ENCODE data around the gene TBC1D10A. TPM values are rescaled to one million over a fixed set of nuclear protein-coding genes. Genes with fewer than 3 reads are reported as not detected.

Gene TBC1D10A
- total RNA-seq, 2 donors from 2014 or later: 12.1 to 13.7 TPM

DNA sequence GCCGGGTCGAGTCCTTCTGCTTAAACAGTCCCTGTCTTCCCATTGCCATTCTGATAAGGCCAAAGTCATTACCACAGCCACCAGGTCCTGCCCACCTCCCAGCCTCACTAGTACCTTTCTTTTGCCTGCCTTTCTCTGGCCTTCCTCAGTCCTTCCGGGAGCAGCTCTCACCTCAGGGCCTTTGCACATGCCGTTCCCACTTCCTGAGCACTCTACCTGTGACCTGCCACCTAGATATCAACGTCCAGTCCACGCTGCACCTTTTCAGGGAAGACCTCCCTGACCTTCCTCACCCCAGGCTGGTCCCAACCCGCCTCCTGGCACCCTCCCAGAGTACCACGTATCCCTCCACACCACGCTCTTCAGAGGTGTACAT is 52.3 kb downstream of the TBC1D10A start:
- peak overlapping the region; percentile 13 for H3K27ac Mint-ChIP-seq
- no peak overlapping the region for H3K9ac ChIP-seq (ENCODE audit: extremely low read depth, low read length, poor library complexity, severe bottlenecking)
- 92 to 93% methylated on average over 7 to 9 of the region's 9 CpGs for WGBS, 2 experiments (ENCODE audit: insufficient coverage in 1 of 2, insufficient read length in 1 of 2)

DNA sequence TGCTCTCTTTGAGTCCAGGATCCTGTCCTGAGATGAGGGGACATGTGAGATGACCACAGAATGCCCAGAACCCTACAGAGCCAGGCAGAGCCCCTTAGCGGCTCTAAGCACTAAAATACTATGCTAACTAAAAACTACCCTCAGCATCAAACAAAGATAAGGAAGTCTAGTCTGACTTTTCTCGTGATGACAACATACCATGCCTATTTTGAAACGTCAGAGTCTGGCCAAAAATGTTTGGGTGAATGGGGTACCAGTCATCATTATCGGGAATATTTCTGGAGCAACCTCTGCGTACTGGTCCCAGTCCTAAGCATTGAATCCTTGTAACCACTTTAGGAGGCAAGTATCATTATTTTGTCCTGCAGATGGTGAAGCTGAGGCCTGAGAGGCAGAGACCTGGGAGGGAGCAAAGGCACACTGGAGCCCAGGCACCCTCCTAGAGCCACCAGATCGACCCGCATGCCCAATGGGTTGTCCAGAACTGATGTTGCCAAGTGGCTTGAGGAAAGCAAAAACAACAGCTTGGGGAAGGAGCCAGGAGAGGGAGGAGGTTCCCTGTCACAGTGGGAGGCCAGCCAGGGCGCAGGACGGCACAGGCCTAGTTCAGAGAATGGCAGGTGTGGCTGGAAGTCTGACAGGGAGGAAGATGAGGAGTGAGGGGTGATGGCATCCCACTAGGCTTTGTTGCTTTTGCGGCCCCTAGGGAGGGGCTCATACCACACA is 52.9 kb downstream of the TBC1D10A start:
- no peaks in the 10 kb centered on the region for H3K9me3 Mint-ChIP-seq
- no peaks in the 10 kb centered on the region for H3K9me3 ChIP-seq (ENCODE audit: control insufficient read depth, low read length)
- no peaks in the 10 kb centered on the region for H3K27me3 ChIP-seq (ENCODE audit: control insufficient read depth, insufficient read depth, low read length, poor library complexity, severe bottlenecking)
- H3K4me3 ChIP-seq (ENCODE audit: low read length): no peak overlapping the region
- no peaks in the 10 kb centered on the region for H3K36me3 ChIP-seq (ENCODE audit: control insufficient read depth, insufficient read depth, low read length)
- 83 to 84% methylated on average over 8 to 10 of the region's 10 CpGs for WGBS, 2 experiments (ENCODE audit: insufficient coverage in 1 of 2, insufficient read length in 1 of 2)
- no peak for DNase-seq
- no peaks in the 10 kb centered on the region for H3K27me3 Mint-ChIP-seq (ENCODE audit: insufficient read depth)
- no peaks in the 10 kb centered on the region for H3K36me3 Mint-ChIP-seq (ENCODE audit: low read depth)
- no peak overlapping the region for H3K27ac Mint-ChIP-seq
- no peak overlapping the region for H3K4me3 Mint-ChIP-seq
- no peak overlapping the region for H3K27ac ChIP-seq (ENCODE audit: low read depth, low read length)
- peaks cover 4% of the 10 kb centered on the region for H3K4me1 Mint-ChIP-seq
- TF ChIP-seq, protein P1, sequence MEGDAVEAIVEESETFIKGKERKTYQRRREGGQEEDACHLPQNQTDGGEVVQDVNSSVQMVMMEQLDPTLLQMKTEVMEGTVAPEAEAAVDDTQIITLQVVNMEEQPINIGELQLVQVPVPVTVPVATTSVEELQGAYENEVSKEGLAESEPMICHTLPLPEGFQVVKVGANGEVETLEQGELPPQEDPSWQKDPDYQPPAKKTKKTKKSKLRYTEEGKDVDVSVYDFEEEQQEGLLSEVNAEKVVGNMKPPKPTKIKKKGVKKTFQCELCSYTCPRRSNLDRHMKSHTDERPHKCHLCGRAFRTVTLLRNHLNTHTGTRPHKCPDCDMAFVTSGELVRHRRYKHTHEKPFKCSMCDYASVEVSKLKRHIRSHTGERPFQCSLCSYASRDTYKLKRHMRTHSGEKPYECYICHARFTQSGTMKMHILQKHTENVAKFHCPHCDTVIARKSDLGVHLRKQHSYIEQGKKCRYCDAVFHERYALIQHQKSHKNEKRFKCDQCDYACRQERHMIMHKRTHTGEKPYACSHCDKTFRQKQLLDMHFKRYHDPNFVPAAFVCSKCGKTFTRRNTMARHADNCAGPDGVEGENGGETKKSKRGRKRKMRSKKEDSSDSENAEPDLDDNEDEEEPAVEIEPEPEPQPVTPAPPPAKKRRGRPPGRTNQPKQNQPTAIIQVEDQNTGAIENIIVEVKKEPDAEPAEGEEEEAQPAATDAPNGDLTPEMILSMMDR (conservative IDR thresholded peaks at IDR 0.05): no peak
- no peak overlapping the region for H3K9ac ChIP-seq (ENCODE audit: extremely low read depth, low read length, poor library complexity, severe bottlenecking)
- no peaks in the 10 kb centered on the region for H3K4me1 ChIP-seq (ENCODE audit: control insufficient read depth, insufficient read depth, low read length)

More for the DNA sequence above, 52.3 kb downstream of the TBC1D10A start:
- H3K4me3 Mint-ChIP-seq: no peak overlapping the region
- no peaks in the 10 kb centered on the region for H3K9me3 Mint-ChIP-seq
- Histone ChIP-seq H3K27ac (ENCODE audit: low read depth, low read length) (no peak overlapping the region), H3K27me3 (ENCODE audit: control insufficient read depth, insufficient read depth, low read length, poor library complexity, severe bottlenecking) (no peaks in the 10 kb centered on the region), H3K4me3 (ENCODE audit: low read length) (no peak overlapping the region), H3K36me3 (ENCODE audit: control insufficient read depth, insufficient read depth, low read length) (no peaks in the 10 kb centered on the region), H3K4me1 (ENCODE audit: control insufficient read depth, insufficient read depth, low read length) (no peaks in the 10 kb centered on the region), H3K9me3 (ENCODE audit: control insufficient read depth, low read length) (no peaks in the 10 kb centered on the region)
- DNase-seq: no peak
- TF ChIP-seq, protein P1 (conservative IDR thresholded peaks at IDR 0.05): no peak
- H3K27me3 Mint-ChIP-seq (ENCODE audit: insufficient read depth): no peaks in the 10 kb centered on the region
- no peaks in the 10 kb centered on the region for H3K36me3 Mint-ChIP-seq (ENCODE audit: low read depth)
- H3K4me1 Mint-ChIP-seq: peaks cover 4% of the 10 kb centered on the region

DNA sequence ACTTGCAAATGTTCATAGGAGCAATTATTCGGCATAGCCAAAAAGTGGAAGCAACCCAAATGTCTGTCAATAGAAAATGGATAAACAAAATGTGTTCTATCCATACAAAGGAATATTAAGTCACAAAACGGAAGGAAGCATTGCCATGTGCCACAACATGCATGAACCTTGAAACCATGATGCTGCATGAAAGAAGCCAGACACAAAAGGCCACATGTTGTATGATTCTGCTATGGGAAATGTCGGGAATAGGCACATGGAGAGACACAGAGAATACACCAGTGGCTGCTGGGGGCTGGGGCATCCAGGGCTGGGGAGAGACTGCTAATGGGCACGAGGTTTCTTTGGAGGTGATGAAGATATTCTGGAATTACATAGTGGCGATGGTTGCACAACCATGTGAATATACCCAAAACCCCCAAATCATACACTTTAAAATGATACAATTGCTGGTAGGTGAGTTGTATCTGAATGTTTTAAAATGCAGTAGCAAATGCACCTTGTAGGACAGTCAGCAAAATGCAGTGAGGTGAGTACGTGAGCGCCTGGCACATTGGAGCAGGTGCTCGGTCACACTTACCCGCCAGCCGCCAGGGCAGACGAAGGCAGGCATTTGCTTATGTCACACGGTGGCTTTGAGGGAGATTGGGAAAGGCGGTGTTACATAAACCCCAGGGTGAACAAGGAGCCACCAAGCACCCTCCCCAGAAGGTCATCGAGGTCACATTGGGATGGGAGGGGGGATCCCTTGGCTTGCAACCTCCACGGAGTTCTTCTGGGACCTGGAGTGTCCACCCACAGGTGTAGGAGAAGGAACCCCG is 53.8 kb downstream of the TBC1D10A start:
- H3K27ac ChIP-seq (ENCODE audit: low read depth, low read length): no peak overlapping the region
- TF ChIP-seq, protein P1 (conservative IDR thresholded peaks at IDR 0.05): no peak
- no peaks in the 10 kb centered on the region for H3K9me3 ChIP-seq (ENCODE audit: control insufficient read depth, low read length)
- Mint-ChIP-seq H3K36me3 (ENCODE audit: low read depth) (no peaks in the 10 kb centered on the region), H3K27ac (no peak overlapping the region), H3K4me1 (peaks cover 2% of the 10 kb centered on the region), H3K4me3 (no peak overlapping the region), H3K27me3 (ENCODE audit: insufficient read depth) (no peaks in the 10 kb centered on the region), H3K9me3 (no peaks in the 10 kb centered on the region)
- DNase-seq: no peak
- no peaks in the 10 kb centered on the region for H3K36me3 ChIP-seq (ENCODE audit: control insufficient read depth, insufficient read depth, low read length)
- H3K4me1 ChIP-seq (ENCODE audit: control insufficient read depth, insufficient read depth, low read length): no peaks in the 10 kb centered on the region
- no peak overlapping the region for H3K9ac ChIP-seq (ENCODE audit: extremely low read depth, low read length, poor library complexity, severe bottlenecking)
- no peak overlapping the region for H3K4me3 ChIP-seq (ENCODE audit: low read length)
- H3K27me3 ChIP-seq (ENCODE audit: control insufficient read depth, insufficient read depth, low read length, poor library complexity, severe bottlenecking): no peaks in the 10 kb centered on the region
- WGBS, 2 experiments (ENCODE audit: insufficient coverage in 1 of 2, insufficient read length in 1 of 2): 90 to 95% methylated on average over 6 to 15 of the region's 16 CpGs
